H1 (cell line): ENCODE measurements around the gene PHKG2.

Source experiments
- CEBPB ChIP-seq: IDR thresholded peaks from 2 replicates; pipeline ENCODE4 v1.6.1; 2012; ENCODE audit warnings: low read depth, low read length
- EGR1 ChIP-seq: IDR thresholded peaks from 2 replicates; pipeline ENCODE4 v1.6.1; 2011; ENCODE audit warnings: low read depth, low read length, borderline replicate concordance
- EP300 ChIP-seq, 2 experiments: IDR thresholded peaks; 1 replicate in 1 of 2; 2 replicates in 1 of 2; pipeline ENCODE4 v1.6.1; 2011 to 2012; ENCODE audit warnings: low read depth in 2 of 2, low read length in 2 of 2, mild to moderate bottlenecking in 2 of 2, borderline replicate concordance in 1 of 2, inconsistent platforms in 1 of 2, moderate library complexity in 1 of 2
- POLR2A ChIP-seq, 2 experiments: IDR thresholded peaks; 1 replicate in 1 of 2; 2 replicates in 1 of 2; pipeline ENCODE4 v1.6.1; 2011; ENCODE audit warnings: low read depth in 2 of 2, low read length in 2 of 2, mild to moderate bottlenecking in 2 of 2; ENCODE audit errors: control extremely low read depth in 1 of 2
- SUZ12 ChIP-seq: fragments of 200-600 bp; sonication (generic); IDR thresholded peaks from 2 replicates; pipeline ENCODE4 v1.6.1; 2012; ENCODE audit warnings: mild to moderate bottlenecking, inconsistent platforms, low read length, moderate library complexity, mixed read lengths
- ZNF274 ChIP-seq: IDR thresholded peaks from 2 replicates; pipeline ENCODE4 v1.7.0; 2012; ENCODE audit warnings: low read length, borderline replicate concordance; ENCODE audit errors: extremely low read depth
- TF ChIP-seq, protein P1 (sequence below), 3 experiments: IDR thresholded peaks; 1 replicate in 2 of 3; 2 replicates in 1 of 3; pipeline versions ENCODE4 v1.5.1 to v1.6.1; 2011; ENCODE audit warnings: low read length in 3 of 3, mild to moderate bottlenecking in 3 of 3, inconsistent platforms in 2 of 3, low read depth in 1 of 3, moderate library complexity in 1 of 3; ENCODE audit not compliant: insufficient read depth in 1 of 3; ENCODE audit errors: control extremely low read depth in 1 of 3

DNA sequence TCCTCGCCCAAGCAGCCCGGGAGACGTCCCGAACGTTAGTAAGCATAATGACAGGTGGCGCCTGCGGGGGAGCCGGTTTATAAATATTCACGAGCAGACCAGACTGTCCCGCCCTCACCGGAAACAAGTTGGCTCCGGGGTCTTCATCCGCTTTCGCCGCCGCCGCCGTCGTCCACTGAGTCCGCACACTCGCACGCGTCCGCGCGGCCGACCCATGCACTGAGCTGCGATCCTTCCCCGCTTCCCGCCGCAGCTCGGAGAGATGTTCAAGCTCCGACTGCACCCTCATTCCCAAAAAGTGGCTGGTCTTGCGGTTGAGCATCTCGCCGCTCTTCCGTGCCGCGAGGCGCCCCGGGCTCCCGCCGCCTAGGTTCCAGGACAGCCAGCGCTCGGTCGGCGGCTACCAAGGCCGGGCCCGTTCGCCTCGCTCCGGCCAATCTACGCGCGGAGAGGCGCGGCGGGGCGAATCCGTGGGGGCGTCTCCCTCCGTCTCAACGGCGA lies 13.3 kb downstream of the PHKG2 start:
- TF ChIP-seq ZNF274, result no peak
- TF ChIP-seq, protein P1, sequence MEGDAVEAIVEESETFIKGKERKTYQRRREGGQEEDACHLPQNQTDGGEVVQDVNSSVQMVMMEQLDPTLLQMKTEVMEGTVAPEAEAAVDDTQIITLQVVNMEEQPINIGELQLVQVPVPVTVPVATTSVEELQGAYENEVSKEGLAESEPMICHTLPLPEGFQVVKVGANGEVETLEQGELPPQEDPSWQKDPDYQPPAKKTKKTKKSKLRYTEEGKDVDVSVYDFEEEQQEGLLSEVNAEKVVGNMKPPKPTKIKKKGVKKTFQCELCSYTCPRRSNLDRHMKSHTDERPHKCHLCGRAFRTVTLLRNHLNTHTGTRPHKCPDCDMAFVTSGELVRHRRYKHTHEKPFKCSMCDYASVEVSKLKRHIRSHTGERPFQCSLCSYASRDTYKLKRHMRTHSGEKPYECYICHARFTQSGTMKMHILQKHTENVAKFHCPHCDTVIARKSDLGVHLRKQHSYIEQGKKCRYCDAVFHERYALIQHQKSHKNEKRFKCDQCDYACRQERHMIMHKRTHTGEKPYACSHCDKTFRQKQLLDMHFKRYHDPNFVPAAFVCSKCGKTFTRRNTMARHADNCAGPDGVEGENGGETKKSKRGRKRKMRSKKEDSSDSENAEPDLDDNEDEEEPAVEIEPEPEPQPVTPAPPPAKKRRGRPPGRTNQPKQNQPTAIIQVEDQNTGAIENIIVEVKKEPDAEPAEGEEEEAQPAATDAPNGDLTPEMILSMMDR (IDR thresholded peaks at IDR 0.05; ENCODE audit: control extremely low read depth in 1 of 3, insufficient read depth in 1 of 3, low read depth in 1 of 3, low read length in 3 of 3), result no peak
- TF ChIP-seq CEBPB, result no peak
- TF ChIP-seq EGR1, result no peak
- no peak for TF ChIP-seq SUZ12
- no peak for TF ChIP-seq POLR2A (IDR thresholded peaks at IDR 0.05; ENCODE audit: control extremely low read depth in 1 of 2, low read depth in 2 of 2, low read length in 2 of 2)
- no peak for TF ChIP-seq EP300 (IDR thresholded peaks at IDR 0.05; ENCODE audit: borderline replicate concordance in 1 of 2, low read depth in 2 of 2, low read length in 2 of 2)
